Activated naive CD4-positive, alpha-beta T cell (primary cell): Measurements from ENCODE around the gene OTOL1.

Experiments
- DNase-seq, 4 experiments: peaks; one replicate each; lab custom pipeline; 2025; lab: John Stamatoyannopoulos, UW

The OTOL1 gene

DNA sequence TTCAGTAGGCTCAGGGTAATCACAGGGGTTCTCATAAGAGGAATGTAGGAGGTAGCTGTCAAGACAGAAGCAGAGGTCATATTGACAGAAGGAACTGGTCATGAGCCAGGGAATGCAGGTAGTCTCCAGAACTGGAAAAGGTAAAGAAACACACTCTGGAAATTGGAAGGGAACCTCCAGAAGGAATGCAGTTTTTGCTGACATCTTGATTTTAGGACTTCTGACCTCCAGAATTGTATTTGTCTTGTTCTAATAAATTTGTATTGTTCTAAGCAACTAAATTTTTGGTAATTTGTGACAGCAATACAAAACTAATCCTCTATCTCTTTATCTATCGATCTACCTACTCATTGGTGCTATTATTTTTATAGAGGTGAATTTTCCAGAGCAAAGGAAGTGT, 49.2 kb downstream of the OTOL1 start:
- no peak for DNase-seq

DNA sequence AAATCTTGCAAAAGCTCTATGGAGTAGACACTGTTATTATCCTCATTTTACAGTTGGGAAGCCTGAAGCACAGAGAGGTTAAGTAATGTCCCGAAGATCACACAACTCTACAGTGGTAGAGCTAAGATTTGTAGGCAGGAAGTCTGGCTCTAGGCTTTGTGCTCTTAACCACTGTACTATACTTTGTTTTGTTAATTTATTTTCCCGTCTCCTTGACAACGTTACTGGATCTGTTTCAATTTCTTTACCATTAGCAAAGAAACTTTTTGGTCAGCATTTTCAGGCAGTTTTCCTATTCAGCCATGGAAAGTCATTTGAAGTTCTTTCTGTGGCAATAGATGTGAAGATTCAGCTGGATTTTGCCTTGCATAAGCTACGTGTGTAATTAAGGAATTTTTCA, 51.7 kb downstream of the OTOL1 start:
- no peak for DNase-seq

DNA sequence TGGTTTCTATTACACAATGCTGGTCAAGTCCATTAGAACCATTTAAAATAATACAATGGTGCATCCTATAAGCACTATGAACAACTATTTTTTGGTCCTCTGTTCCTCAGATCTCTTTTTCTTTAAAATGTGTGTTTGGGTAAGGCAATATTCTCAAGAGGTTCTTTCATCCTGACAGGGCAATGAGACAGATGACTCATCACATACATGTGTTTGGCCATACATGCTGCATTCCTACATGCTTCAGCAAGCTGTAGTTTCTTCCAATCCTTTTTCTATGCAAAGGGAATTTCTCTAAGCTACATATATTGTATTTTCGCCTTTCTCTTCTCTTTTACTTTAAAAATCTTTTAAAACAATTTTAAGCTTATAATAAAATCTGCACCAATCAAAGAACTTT, 52.7 kb downstream of the OTOL1 start:
- DNase-seq = no peak

DNA sequence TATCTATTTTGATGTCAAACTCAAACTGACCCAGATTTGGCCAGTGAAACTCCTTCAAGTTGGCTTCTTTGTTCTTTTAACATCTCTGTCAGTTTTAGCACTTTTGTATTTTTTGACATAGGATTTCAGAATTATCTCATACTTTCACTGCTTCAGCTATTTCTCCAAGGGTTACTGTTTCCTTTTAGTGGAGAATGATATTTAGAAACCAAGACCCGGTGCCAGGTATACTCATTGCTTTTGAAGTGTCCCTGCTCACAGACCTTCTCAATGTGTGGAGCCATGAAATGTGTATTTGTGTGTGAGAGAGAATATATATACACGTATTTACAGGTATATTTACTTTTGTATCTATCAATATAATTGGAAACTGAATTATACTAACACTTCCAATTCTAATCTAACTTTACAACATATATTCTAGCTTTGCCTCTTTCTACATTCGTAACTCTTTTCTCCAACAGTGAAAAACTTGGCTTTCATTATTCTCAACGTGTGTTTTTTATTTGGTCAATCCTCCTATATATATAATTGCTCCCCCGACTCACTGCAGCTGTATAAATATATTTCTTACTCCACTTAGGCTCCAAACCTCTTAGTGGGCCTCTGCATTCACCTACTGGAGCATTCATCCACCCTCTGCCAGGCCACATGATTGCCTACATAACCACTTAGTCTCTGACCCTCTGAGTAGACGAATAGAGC, 54.0 kb downstream of the OTOL1 start:
- no peak for DNase-seq

DNA sequence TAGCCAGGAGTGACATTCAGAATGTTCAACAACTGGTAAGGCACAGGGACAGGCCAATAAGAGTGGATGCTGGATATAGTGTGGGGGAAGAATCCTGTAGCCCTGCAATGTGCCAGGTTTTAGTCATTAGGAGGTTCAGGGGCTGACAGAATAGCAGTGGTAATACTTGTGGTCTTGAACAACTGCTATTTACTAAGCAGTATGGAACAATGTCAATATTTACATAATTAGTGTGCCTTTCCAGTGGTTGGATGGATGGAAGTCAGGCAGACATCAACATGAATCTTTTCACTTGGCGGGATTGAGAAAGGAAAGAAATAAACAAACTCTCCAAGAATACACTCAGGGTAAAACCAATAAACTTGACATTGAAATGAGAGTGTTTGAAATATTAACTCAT, 55.1 kb downstream of the OTOL1 start:
- DNase-seq = no peak

DNA sequence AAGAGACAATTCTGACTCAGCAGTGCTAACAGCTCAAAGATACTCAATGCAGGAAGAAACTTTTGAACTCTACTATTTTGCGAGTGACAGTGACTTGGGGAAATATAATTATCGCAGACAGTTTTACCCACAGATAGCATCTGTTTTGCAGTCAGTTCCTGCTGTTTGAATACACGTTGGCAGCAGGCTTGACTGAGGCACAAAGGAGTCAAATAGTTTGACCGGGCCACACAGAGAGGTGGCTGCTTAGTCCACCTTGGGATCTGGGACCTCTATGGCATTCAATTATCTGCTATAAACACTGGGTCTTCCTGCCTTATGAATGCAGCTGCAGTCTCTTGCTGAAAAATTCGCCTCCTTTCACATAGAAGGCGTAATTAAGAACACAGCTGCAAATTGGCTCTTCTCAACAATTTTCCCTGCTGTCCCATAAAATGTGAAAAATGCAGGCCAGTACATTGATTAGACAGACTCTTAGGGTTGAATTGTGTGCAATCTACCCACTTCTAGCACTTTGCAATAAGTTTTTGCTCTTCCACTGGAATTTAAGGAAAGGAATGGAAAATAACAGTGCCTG, 56.5 kb downstream of the OTOL1 start:
- DNase-seq = no peak
